ENCODE data around the gene CHPF2.

- TF ChIP-seq CTCF (IDR thresholded peaks at IDR 0.05) (no peak), POLR2A (IDR thresholded peaks at IDR 0.05) (no peak)
Observed at GRCh38 chr7:151198945-151199848, 33.1 kb upstream of the CHPF2 start.

All from thyroid gland (tissue), 4 donors.